Measurements from ENCODE around the gene KDM6A. TPM values are rescaled to one million over a fixed set of nuclear protein-coding genes. Genes with fewer than 3 reads are reported as not detected.
"Not testable (repeated sequence)": the region's sequence is repeated elsewhere in the genome, so short reads cannot be mapped to it uniquely, and the experiment has no call there.

Gene KDM6A
- total RNA-seq, 1 donor from 2014 or later: 14.4 TPM

DNA sequence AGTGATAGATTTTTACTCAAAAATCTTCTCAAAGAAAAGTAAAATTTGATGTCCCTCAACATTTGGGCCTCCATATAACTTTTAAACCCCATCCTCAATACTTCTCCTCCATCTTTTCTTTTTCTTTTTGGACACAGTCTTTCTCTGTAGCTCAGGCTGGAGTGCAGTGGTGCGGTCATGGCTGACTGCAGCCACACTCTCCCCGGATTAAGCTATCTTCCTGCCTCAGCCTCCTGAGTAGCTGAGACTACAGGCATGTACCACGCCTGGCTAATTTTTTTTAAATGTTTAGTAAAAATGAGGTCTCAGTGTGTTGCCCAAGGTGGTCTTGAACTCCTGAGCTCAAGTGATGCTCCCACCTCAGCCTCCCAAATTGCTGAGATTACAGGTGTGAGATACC, 33.1 kb downstream of the KDM6A start:
- Mint-ChIP-seq H3K4me1 (ENCODE audit: low read depth) (peaks cover 33% of the 10 kb centered on the region), H3K27me3 (ENCODE audit: low read depth) (no peaks in the 10 kb centered on the region), H3K36me3 (ENCODE audit: low read depth) (no peaks in the 10 kb centered on the region), H3K4me3 (ENCODE audit: unreplicated experiment) (no peak overlapping the region), H3K9me3 (ENCODE audit: low read depth) (peaks cover 19% of the 10 kb centered on the region), H3K27ac (ENCODE audit: unreplicated experiment) (peak overlapping the region; percentile 52)
- DNase-seq (ENCODE audit: low spot score): no peak
- TF ChIP-seq, protein P1, sequence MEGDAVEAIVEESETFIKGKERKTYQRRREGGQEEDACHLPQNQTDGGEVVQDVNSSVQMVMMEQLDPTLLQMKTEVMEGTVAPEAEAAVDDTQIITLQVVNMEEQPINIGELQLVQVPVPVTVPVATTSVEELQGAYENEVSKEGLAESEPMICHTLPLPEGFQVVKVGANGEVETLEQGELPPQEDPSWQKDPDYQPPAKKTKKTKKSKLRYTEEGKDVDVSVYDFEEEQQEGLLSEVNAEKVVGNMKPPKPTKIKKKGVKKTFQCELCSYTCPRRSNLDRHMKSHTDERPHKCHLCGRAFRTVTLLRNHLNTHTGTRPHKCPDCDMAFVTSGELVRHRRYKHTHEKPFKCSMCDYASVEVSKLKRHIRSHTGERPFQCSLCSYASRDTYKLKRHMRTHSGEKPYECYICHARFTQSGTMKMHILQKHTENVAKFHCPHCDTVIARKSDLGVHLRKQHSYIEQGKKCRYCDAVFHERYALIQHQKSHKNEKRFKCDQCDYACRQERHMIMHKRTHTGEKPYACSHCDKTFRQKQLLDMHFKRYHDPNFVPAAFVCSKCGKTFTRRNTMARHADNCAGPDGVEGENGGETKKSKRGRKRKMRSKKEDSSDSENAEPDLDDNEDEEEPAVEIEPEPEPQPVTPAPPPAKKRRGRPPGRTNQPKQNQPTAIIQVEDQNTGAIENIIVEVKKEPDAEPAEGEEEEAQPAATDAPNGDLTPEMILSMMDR (IDR thresholded peaks at IDR 0.05): no peak

GRCh38 chrX:44906542-44906941, 33.6 kb downstream of the KDM6A start:
- Mint-ChIP-seq H3K4me3 (ENCODE audit: unreplicated experiment) (no peak overlapping the region), H3K36me3 (ENCODE audit: low read depth) (no peaks in the 10 kb centered on the region), H3K27me3 (ENCODE audit: low read depth) (no peaks in the 10 kb centered on the region), H3K27ac (ENCODE audit: unreplicated experiment) (no peak overlapping the region), H3K9me3 (ENCODE audit: low read depth) (peaks cover 19% of the 10 kb centered on the region), H3K4me1 (ENCODE audit: low read depth) (peaks cover 33% of the 10 kb centered on the region)
- TF ChIP-seq, protein P1 (IDR thresholded peaks at IDR 0.05): no peak
- DNase-seq (ENCODE audit: low spot score): no peak

- H3K27me3 Mint-ChIP-seq (ENCODE audit: low read depth): no peaks in the 10 kb centered on the region
- H3K27ac Mint-ChIP-seq (ENCODE audit: unreplicated experiment): peak overlapping the region; percentile 30
- no peaks in the 10 kb centered on the region for H3K36me3 Mint-ChIP-seq (ENCODE audit: low read depth)
- peaks cover 14% of the 10 kb centered on the region for H3K9me3 Mint-ChIP-seq (ENCODE audit: low read depth)
- peaks cover 36% of the 10 kb centered on the region for H3K4me1 Mint-ChIP-seq (ENCODE audit: low read depth)
- TF ChIP-seq, protein P1 (IDR thresholded peaks at IDR 0.05): no peak
- no peak overlapping the region for H3K4me3 Mint-ChIP-seq (ENCODE audit: unreplicated experiment)
- DNase-seq (ENCODE audit: low spot score): no peak
Measured at GRCh38 chrX:44908153-44908552, 35.2 kb downstream of the KDM6A start.

DNA sequence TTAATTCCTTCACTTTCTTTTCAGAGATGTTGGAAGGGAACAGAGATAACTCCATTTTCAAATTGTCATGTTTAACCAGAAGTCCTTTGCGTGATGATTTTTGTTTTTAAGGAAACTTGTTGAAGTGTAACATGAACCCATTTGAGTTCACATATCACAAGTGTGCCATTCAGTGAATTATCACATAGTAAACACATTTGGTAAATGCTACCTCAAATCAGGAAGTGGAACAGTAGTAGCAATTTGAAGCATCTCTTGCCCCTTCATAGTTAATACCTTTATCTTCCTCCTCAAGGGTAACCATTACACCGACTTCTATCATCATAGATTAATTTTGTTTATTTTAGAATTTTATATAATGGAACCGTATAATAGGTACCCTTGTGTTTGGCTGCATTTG, 35.8 kb downstream of the KDM6A start:
- Mint-ChIP-seq H3K9me3 (ENCODE audit: low read depth) (peaks cover 10% of the 10 kb centered on the region), H3K4me1 (ENCODE audit: low read depth) (peaks cover 35% of the 10 kb centered on the region), H3K27ac (ENCODE audit: unreplicated experiment) (no peak overlapping the region), H3K4me3 (ENCODE audit: unreplicated experiment) (no peak overlapping the region), H3K27me3 (ENCODE audit: low read depth) (no peaks in the 10 kb centered on the region), H3K36me3 (ENCODE audit: low read depth) (no peaks in the 10 kb centered on the region)
- TF ChIP-seq, protein P1 (IDR thresholded peaks at IDR 0.05): no peak
- no peak for DNase-seq (ENCODE audit: low spot score)

- Mint-ChIP-seq H3K4me1 (ENCODE audit: low read depth) (peaks cover 35% of the 10 kb centered on the region), H3K9me3 (ENCODE audit: low read depth) (peaks cover 13% of the 10 kb centered on the region)
- H3K27ac Mint-ChIP-seq (ENCODE audit: unreplicated experiment); DNase-seq (ENCODE audit: low spot score); H3K36me3 Mint-ChIP-seq (ENCODE audit: low read depth); H3K4me3 Mint-ChIP-seq (ENCODE audit: unreplicated experiment); H3K27me3 Mint-ChIP-seq (ENCODE audit: low read depth): not testable (repeated sequence)
Measured at GRCh38 chrX:44910508-44910907, 37.5 kb downstream of the KDM6A start.

GRCh38 chrX:44911074-44911600, 38.1 kb downstream of the KDM6A start:
- not testable (repeated sequence) for DNase-seq (ENCODE audit: low spot score); H3K27me3 Mint-ChIP-seq (ENCODE audit: low read depth); H3K36me3 Mint-ChIP-seq (ENCODE audit: low read depth); H3K27ac Mint-ChIP-seq (ENCODE audit: unreplicated experiment); H3K4me3 Mint-ChIP-seq (ENCODE audit: unreplicated experiment)
- H3K9me3 Mint-ChIP-seq (ENCODE audit: low read depth): peaks cover 13% of the 10 kb centered on the region
- peaks cover 33% of the 10 kb centered on the region for H3K4me1 Mint-ChIP-seq (ENCODE audit: low read depth)

Data from chondrocyte (in vitro differentiated cells).